NCI-H1105 (cell line): ENCODE measurements around the gene PLIN3.
"Not testable (repeated sequence)": the region's sequence is repeated elsewhere in the genome, so short reads cannot be mapped to it uniquely, and the experiment has no call there.

Experiments
- DNase-seq: peaks from one replicate; lab custom pipeline; 2025; lab: John Stamatoyannopoulos, UW

Gene PLIN3, protein sequence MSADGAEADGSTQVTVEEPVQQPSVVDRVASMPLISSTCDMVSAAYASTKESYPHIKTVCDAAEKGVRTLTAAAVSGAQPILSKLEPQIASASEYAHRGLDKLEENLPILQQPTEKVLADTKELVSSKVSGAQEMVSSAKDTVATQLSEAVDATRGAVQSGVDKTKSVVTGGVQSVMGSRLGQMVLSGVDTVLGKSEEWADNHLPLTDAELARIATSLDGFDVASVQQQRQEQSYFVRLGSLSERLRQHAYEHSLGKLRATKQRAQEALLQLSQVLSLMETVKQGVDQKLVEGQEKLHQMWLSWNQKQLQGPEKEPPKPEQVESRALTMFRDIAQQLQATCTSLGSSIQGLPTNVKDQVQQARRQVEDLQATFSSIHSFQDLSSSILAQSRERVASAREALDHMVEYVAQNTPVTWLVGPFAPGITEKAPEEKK

DNA sequence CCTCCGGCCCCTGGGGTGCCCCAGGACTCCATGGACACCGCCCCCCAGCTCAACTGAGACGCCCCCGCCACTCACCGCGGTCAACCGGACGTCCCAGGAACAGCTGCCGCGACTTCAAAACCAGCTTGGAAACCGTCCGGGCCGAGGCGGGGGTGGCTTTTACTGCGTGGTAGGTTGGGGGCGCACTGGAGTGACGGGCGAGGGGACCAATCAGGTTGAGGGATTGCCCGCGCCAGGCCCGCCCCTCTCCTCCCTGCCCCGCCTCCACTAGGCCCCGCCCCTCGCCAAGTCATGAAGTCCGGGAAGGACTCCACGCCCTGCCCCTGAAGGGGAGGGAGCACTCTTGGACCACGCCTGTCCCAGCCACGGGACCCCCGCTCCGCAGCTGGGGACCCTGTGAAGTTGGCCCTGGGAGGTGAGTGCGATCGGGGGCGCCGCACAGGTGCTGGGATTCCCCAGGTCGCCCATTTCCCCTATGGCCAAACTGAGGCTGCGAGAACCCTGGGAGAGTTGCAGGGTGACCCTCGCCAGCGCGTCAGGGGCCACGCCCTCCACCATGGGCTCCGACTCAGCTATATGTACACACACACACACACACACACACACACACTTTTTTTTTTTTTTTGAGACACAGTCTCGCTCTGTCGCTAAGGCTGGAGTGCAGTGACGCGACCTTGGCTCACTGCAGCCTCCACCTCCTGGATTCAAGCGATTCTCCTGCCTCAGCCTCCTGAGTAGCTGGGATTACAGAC is at the start of gene PLIN3:
PLIN3 (minus strand) TSS at position 134 of the 752 bp plus-strand sequence. CDS start 6,273 bp downstream, outside the sequence.
- no peak for DNase-seq

- DNase-seq = no peak
These were observed 49.0 kb upstream of the PLIN3 start for GRCh38 chr19:4916292-4917082.

DNA sequence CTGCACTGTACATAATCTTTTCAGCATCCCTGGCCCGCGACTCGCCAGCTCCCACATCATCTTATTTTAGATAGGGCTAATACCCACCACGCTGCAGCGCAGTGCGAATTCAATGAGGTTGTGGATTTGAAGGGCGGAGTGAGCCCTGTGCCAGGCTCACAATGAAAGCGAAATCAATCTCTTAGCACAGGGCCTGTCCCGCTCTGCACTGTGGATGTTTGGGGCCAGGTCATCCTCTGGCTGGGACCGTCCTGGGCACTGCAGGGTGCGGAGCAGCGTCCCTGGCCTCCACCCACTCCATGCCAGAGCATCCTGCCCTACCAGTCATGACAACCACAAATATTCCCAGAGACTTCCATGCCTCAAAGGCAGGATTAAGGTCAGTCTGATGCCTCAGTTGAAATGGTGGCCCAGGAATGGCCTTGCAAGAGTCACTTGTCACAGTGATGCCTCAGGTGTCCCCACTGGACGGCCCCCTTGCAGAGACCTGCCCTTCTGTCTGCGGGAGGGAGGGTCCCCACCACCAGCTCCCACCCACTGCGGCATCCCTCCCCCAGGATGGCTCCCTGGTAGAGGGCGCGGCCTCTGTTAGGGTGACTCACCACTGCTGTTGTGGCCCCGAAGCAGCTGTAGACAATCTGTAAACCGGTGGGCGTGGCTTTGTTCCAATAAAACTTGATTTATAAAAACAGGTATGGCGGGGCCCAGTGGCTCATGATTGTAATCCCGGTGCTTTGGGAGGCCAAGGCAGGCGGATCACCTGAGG is 47.5 kb upstream of the PLIN3 start:
- no peak for DNase-seq

DNA sequence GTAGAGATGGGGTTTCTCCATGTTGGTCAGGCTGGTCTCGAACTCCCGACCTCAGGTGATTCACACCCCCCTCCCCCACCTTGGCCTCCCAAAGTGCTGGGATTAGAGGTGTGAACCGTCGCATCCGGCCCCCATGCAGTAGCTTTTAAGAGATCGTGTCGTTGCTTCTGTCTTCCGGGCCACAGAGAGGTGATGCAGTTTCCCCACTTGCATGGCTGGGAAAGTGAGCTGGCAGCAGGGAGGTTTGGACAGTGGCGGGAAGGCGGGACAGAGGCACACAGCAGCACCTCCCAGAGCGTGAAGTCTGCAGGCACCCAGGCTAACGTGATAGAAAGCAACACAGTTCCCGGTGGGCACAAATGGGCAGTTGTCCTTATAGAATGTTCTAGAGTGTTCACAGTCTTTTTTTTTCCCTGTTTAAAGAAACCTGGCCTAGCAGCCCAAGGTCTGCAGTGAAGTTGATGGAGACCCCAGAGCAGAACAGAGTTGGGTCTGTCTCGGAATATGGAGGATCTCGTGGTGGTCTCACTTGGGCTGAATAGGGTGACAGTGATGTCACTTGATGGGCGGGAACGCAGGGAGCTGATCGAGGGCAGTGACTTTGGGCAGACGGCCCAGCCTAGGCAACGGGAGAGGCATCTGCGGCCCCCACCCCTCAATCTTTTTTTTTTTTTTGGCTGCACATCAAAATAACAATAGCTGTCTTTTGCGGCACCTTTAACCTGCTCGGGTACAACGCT is 46.7 kb upstream of the PLIN3 start:
- no peak for DNase-seq

GRCh38 chr19:4911786-4912672 is 44.6 kb upstream of the PLIN3 start:
- DNase-seq = no peak

- no peak for DNase-seq
These were observed 43.8 kb upstream of the PLIN3 start for GRCh38 chr19:4911314-4911713.

- DNase-seq = no peak
These were observed 43.3 kb upstream of the PLIN3 start for GRCh38 chr19:4910594-4911281.

- DNase-seq = peak; percentile 94
These were observed 42.6 kb upstream of the PLIN3 start for GRCh38 chr19:4909897-4910593.

DNA sequence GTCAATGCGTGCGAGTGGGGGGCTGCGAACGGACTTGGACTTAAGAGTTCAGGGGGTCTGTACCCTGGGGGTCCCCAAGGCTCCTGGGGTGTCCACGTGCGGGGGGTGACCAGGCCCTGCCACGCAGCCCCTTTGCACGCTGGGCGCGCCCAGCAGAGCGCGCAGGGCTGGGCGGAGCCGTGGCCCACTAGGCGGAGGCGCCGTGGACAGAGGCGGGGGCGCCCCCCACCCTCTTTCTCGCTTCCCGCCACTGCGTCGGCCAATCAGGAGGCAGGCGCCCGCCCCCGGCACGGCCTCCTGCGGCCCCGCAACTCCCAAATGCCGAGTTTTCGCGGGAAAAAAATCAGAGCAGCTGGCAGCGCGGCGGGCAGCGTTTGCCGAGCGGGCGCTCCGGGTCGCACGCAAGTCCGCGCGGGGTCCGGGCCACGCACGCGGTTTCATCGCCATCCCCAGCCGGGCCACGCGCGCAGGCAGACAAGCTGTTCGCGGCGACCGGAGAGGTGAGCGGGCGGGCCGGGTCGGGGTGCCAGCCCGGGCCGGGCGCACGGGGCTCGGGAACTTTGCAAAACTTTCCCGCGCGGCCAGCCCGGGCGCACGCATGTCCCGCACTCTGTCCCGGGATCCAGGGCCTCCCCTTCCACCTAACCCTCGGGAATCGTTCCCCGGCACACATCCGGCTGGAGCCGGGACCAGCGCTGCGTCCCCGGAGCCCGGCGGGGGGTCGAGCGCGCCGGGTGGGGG is 41.9 kb upstream of the PLIN3 start, which contains the start of gene UHRF1:
UHRF1 (plus strand) TSS at position 346 of the 741 bp plus-strand sequence. CDS start 1,385 bp downstream, outside the sequence.
- DNase-seq = peak; percentile 55

- no peak for DNase-seq
These were observed 41.3 kb upstream of the PLIN3 start for GRCh38 chr19:4908781-4909155.

- no peak for DNase-seq
These were observed 40.9 kb upstream of the PLIN3 start for GRCh38 chr19:4908360-4908759.

- no peak for DNase-seq
These were observed 39.5 kb upstream of the PLIN3 start for GRCh38 chr19:4906963-4907362.

DNA sequence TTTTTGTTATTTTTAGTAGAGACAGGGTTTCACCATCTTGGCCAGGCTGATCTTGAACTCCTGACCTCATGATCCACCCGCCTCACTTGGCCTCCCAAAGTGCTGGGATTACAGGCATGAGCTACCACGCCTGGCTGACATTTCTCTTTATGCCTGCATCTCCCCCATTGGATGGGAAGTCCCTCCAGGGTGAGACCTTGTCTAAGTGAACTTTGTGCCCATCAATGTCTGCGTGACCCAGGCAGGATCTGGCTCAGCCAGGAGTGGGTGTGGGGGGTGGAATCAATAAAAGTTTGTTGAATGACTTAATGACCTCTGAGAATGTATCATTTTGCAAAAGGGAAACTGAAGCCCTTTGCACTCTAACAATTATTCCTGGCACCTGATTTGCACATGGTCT is 37.0 kb upstream of the PLIN3 start:
- no peak for DNase-seq

GRCh38 chr19:4902796-4903195 is 35.3 kb upstream of the PLIN3 start, which contains the start of gene ARRDC5:
TSS of gene ARRDC5 (minus strand) at chr19:4902896. CDS start at chr19:4902825, 71 bp downstream.
- no peak for DNase-seq

- DNase-seq = not testable (repeated sequence)
These were observed 33.4 kb upstream of the PLIN3 start for GRCh38 chr19:4900879-4901278.

- DNase-seq = no peak
These were observed 29.7 kb upstream of the PLIN3 start for GRCh38 chr19:4897146-4897545.

DNA sequence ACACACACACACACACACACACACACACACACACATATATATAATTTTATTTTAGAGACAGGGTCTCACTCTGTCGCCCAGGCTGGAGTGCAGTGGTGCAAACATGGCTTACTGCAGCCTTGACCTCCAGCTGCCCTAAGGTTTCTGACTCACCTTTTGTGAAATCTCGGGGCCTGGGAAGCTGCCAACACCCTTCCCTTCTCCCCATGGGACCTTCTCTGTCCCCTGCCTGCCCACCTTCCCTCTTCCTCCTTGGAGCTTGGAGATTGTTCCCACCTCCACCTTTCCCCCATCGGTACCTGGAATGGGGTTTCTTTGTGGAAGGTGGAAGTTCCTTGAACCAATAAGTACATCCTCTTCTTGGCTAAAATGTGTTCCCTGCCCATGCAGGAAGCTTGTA is 28.9 kb upstream of the PLIN3 start:
- no peak for DNase-seq

DNA sequence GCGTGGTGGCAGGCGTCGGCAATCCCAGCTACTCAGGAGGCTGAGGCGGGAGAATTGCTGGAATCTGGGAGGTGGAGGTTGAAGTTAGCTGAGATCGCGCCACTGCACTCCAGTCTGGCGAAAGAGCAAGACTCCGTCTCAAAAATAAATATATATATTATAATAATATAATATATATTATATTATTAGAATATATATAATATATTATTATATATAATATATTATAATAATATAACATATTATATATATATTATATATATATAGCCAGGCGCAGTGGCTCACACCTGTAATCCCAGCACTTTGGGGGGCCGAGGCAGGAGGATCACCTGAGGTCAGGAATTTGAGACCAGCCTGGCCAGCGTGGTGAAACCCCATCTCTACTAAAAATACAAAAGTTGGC is 25.5 kb upstream of the PLIN3 start:
- not testable (repeated sequence) for DNase-seq
